Kasumi-1 (cell line): ENCODE results near the gene TPRG1L.
A peak's percentile ranks its signal among the peaks of the same experiment; 100 is the strongest.

Experiments
- DNase-seq, 2 experiments: peaks; one replicate each; lab custom pipeline; 2025; lab: John Stamatoyannopoulos, UW

Gene TPRG1L

GRCh38 chr1:3645247-3645646 lies 20.4 kb downstream of the TPRG1L start:
- no peak for DNase-seq

- DNase-seq, result no peak
Measured at GRCh38 chr1:3645666-3646355, 21.0 kb downstream of the TPRG1L start.

GRCh38 chr1:3646596-3646995 lies 21.8 kb downstream of the TPRG1L start:
- no peak for DNase-seq

GRCh38 chr1:3649342-3650247 lies 24.8 kb downstream of the TPRG1L start, which contains the start of gene WRAP73:
TSS of gene WRAP73 (minus strand) at chr1:3650103. CDS start at chr1:3649999, 104 bp downstream.
- peak; percentile 86 to 88 for DNase-seq

DNA sequence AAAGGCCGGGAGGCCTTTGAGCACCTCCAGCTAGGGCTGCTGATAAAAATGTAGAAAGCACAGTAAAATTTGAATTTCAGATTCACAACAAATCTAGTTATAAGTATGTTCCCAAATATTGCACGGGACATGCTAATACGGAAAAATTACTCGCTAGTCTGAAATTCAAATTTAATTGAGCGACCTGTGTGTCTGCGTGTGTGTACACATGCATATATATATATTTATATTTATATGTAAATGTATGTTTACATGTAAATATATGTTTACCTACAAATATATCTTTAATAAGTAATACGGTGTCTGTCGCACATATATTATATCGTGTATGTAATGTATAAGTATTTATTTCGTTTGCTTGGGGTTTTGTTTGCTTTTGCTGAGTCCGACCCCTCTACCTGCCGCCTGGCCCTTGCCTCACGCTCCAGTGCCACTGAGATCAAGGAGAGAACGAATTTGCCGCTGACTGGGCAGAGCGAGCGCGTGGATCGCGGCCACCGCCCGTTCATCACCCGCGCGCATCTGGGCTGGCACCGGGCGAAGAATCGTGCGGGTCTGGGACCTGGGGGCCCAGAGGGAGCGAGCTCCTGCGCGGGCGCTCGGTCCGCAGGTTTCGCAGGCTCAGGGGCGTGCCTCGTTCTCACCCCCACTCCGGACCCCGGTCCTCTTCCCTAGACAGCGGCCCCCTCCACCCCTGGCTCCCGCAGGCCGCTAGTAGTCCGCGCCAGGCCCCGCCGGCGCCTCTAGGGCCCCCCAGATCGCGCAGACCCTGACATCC lies 25.6 kb downstream of the TPRG1L start:
- no peak for DNase-seq

GRCh38 chr1:3651026-3651929 lies 26.5 kb downstream of the TPRG1L start:
- DNase-seq, result no peak

GRCh38 chr1:3651930-3652547 lies 27.2 kb downstream of the TPRG1L start, which contains the start of gene TP73:
TSS of gene TP73 (plus strand) at chr1:3652516. CDS start at chr1:3682366, 29,850 bp downstream.
- DNase-seq, result no peak

DNA sequence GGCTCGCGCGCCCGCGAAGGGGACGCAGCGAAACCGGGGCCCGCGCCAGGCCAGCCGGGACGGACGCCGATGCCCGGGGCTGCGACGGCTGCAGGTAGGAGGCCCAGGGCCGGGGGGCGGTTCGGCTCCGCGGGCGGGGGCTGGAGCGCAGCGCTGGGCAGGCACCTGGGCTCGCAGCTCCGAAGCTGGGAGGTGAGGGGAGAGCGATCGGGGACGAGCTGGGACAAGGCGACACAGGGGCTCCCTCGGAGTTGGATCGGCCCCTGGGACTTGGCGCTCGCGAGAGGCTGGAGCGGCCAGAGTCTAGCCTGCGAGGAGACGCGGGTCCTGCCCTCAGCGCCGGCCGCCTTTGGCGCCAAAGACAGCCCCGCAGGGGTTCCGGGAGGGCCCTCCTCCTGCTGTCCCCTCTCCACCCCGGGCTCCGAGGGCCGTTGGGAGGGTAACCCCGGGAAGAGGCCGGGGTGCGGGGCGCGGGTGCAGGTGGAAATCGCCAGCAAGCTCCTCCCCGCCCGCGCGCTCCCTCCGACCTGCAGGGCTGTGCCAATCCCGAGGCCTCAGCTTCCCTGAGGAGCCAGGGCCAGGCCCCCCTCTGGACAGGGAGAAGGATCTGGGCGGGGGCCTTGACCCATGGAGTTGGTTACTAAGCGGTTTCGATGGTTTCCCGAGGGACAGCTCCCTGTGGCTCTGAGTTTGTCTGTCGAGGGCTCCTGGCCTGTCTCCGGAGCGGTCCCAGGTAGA lies 27.9 kb downstream of the TPRG1L start:
- DNase-seq, result no peak

GRCh38 chr1:3653286-3653618 lies 28.4 kb downstream of the TPRG1L start:
- DNase-seq, result no peak

GRCh38 chr1:3654549-3655281 lies 29.9 kb downstream of the TPRG1L start:
- DNase-seq, result no peak

GRCh38 chr1:3656450-3657095 lies 31.8 kb downstream of the TPRG1L start:
- no peak for DNase-seq

GRCh38 chr1:3657096-3657475 lies 32.3 kb downstream of the TPRG1L start:
- DNase-seq, result no peak

DNA sequence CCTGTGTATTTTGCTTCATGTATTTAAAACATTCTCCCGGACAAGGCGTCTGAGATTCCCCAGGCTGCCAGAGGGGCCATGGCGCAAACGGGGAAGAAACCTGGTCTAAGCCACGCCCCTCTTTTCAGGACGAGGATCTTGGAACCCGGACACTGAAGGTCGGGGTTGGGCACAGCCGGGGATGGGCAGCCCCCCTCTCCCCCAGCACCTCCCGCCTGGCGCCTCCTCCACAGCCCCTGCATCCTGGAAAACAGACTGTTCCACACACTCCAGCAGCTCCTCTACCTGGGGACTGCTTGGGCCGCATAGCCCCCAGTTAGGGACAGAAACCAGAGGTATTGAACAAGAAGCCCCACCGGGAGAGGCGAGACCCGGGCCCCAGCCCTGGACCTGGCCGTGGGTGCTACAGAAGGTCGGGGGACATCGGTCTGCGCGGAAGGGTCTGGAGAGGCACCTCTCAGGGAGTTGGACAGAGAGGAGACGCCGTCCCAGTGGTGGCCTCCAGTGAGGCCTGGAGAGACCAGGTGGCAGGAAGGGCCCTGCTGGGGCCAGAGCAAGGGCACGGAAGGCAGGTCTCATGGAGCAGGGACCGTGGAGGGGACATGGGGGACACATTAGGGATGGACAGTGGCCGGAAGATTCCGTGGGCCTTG lies 32.9 kb downstream of the TPRG1L start:
- DNase-seq, result no peak

GRCh38 chr1:3658231-3658615 lies 33.4 kb downstream of the TPRG1L start:
- no peak for DNase-seq

- DNase-seq, result no peak
Measured at GRCh38 chr1:3659093-3659492, 34.3 kb downstream of the TPRG1L start.

GRCh38 chr1:3660704-3661103 lies 35.9 kb downstream of the TPRG1L start:
- DNase-seq, result no peak

- no peak for DNase-seq
Measured at GRCh38 chr1:3661631-3662030, 36.8 kb downstream of the TPRG1L start.

DNA sequence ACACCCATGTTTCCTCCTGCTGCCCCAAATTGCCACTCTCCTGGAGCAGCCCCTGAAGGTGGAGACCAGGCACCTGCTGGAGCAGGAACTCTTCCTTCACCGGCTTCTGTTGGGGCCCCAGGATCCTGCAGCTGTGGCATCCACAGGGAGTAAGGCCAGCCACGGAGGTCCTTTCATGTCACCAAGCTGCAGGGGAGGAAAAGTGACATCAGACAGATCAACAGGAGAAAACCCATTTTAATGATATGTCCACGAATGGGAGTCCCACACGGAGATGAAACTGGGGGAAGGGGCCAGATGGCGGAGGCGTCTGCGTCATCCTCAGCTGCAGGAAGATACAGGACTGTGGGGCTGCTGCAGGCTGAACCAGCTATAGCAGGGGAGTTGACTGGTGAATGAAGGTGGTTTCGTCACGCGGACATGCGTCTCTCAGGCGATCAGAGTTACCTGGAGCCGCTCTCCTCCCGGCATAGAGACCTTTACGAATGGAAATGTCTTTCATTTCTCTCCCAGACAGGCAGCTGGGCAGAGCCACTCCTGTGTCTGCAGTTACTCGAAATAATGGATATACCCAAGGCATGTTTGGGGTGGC lies 37.4 kb downstream of the TPRG1L start:
- DNase-seq, result no peak
